ENCODE measurements around the gene TBC1D7.
A peak's percentile ranks its signal among the peaks of the same experiment; 100 is the strongest.

Gene TBC1D7

GRCh38 chr6:13328076-13328874, at the start of gene TBC1D7:
TBC1D7 (minus strand) TSS chr6:13328537; CDS start chr6:13326898, 1,639 bp downstream.
- peak; percentile 81 for DNase-seq

GRCh38 chr6:13377054-13377758, 48.9 kb upstream of the TBC1D7 start:
- no peak for DNase-seq

- no peak for DNase-seq
These were observed 47.1 kb upstream of the TBC1D7 start for GRCh38 chr6:13375360-13375878.

GRCh38 chr6:13373919-13374318, 45.6 kb upstream of the TBC1D7 start:
- DNase-seq = no peak

- DNase-seq = no peak
These were observed 45.1 kb upstream of the TBC1D7 start for GRCh38 chr6:13373488-13373886.

- DNase-seq = no peak
These were observed 44.6 kb upstream of the TBC1D7 start for GRCh38 chr6:13372688-13373487.

GRCh38 chr6:13372076-13372475, 43.7 kb upstream of the TBC1D7 start:
- no peak for DNase-seq

GRCh38 chr6:13371421-13372072, 43.2 kb upstream of the TBC1D7 start:
- no peak for DNase-seq

- DNase-seq = no peak
These were observed 42.3 kb upstream of the TBC1D7 start for GRCh38 chr6:13370623-13371022.

GRCh38 chr6:13369591-13369990, 41.3 kb upstream of the TBC1D7 start:
- DNase-seq = no peak

GRCh38 chr6:13368731-13369115, 40.4 kb upstream of the TBC1D7 start:
- DNase-seq = no peak

- DNase-seq = no peak
These were observed 39.9 kb upstream of the TBC1D7 start for GRCh38 chr6:13368079-13368730.

- no peak for DNase-seq
These were observed 39.1 kb upstream of the TBC1D7 start for GRCh38 chr6:13367396-13367795.

GRCh38 chr6:13365320-13365719, 37.0 kb upstream of the TBC1D7 start:
- no peak for DNase-seq

- no peak for DNase-seq
These were observed 36.5 kb upstream of the TBC1D7 start for GRCh38 chr6:13364842-13365241.

- DNase-seq = no peak
These were observed 34.1 kb upstream of the TBC1D7 start for GRCh38 chr6:13362412-13362811.

- DNase-seq = no peak
These were observed 32.6 kb upstream of the TBC1D7 start for GRCh38 chr6:13360671-13361540.

- no peak for DNase-seq
These were observed 30.9 kb upstream of the TBC1D7 start for GRCh38 chr6:13359287-13359686.

GRCh38 chr6:13358511-13358910, 30.2 kb upstream of the TBC1D7 start:
- DNase-seq = no peak

- no peak for DNase-seq
These were observed 29.3 kb upstream of the TBC1D7 start for GRCh38 chr6:13357551-13358075.
